H1 (cell line): ENCODE measurements around the gene CYB5B.

ENCODE experiments used
- CTCF ChIP-seq, 3 experiments: IDR thresholded peaks; 1 replicate in 2 of 3; 2 replicates in 1 of 3; pipeline versions ENCODE4 v1.5.1 to v1.6.1; 2011; ENCODE audit warnings: low read length in 3 of 3, mild to moderate bottlenecking in 3 of 3, inconsistent platforms in 2 of 3, low read depth in 1 of 3, moderate library complexity in 1 of 3; ENCODE audit not compliant: insufficient read depth in 1 of 3; ENCODE audit errors: control extremely low read depth in 1 of 3
- EZH2 ChIP-seq: fragments of 200-600 bp; sonication (generic); IDR thresholded peaks from 2 replicates; pipeline ENCODE4 v1.7.1; 2012; ENCODE audit warnings: low read depth, mild to moderate bottlenecking, moderate library complexity, low read length, inconsistent platforms; ENCODE audit not compliant: severe bottlenecking
- HDAC2 ChIP-seq, 2 experiments: fragments of 300-600 bp in 1 of 2; sonication (generic) in 1 of 2; IDR thresholded peaks; 2 replicates each; pipeline ENCODE4 v1.6.1; 2011 to 2012; ENCODE audit warnings: low read depth in 2 of 2, low read length in 2 of 2, mild to moderate bottlenecking in 2 of 2, moderate library complexity in 2 of 2, borderline replicate concordance in 1 of 2, inconsistent platforms in 1 of 2
- JUND ChIP-seq: IDR thresholded peaks from 2 replicates; pipeline ENCODE4 v1.6.1; 2011; ENCODE audit warnings: mild to moderate bottlenecking, improper control_type of control experiment, low read length
- POLR2A ChIP-seq, 2 experiments: IDR thresholded peaks; 1 replicate in 1 of 2; 2 replicates in 1 of 2; pipeline ENCODE4 v1.6.1; 2011; ENCODE audit warnings: low read depth in 2 of 2, low read length in 2 of 2, mild to moderate bottlenecking in 2 of 2; ENCODE audit errors: control extremely low read depth in 1 of 2
- TAF1 ChIP-seq: IDR thresholded peaks from 2 replicates; pipeline ENCODE4 v1.6.1; 2011; ENCODE audit warnings: mild to moderate bottlenecking, low read depth, low read length
- TBP ChIP-seq: IDR thresholded peaks from 2 replicates; pipeline ENCODE4 v1.6.1; 2011; ENCODE audit warnings: low read depth, low read length, improper control_type of control experiment

- TF ChIP-seq TAF1 (no peak), TBP (no peak), POLR2A (IDR thresholded peaks at IDR 0.05; ENCODE audit: control extremely low read depth in 1 of 2, low read depth in 2 of 2, low read length in 2 of 2) (no peak), HDAC2 (IDR thresholded peaks at IDR 0.05; ENCODE audit: borderline replicate concordance in 1 of 2, low read depth in 2 of 2, low read length in 2 of 2) (no peak), EZH2 (no peak), JUND (no peak), CTCF (IDR thresholded peaks at IDR 0.05; ENCODE audit: control extremely low read depth in 1 of 3, insufficient read depth in 1 of 3, low read depth in 1 of 3, low read length in 3 of 3) (no peak)
Measured at GRCh38 chr16:69501956-69502745, 77.7 kb downstream of the CYB5B start.
